Stimulated activated naive CD8-positive, alpha-beta T cell treated with anti-CD3 and anti-CD28 coated beads, Interleukin-15, amount 100 ng/mL, for 72 hours (primary cell): Measurements from ENCODE around the gene FAM53B.

Experiments used
- ATAC-seq: fragments of 150-1000 bp; cut with Tn5 transposase; 2 replicates; pipeline ENCODE4 v1.10.0; 2021; ENCODE audit warnings: mild to moderate bottlenecking, moderate library complexity
- DNase-seq, 2 donors: peaks; one replicate each; pipeline ENCODE4 v3.0.0; 2021 to 2022
- H3K27ac Mint-ChIP-seq, 2 donors: one replicate each; pipeline ENCODE4 v1.8.0; 2022; ENCODE audit warnings: mild to moderate bottlenecking in 2 of 2, mixed read lengths in 2 of 2, moderate library complexity in 2 of 2
- H3K27me3 Mint-ChIP-seq: one replicate; pipeline ENCODE4 v1.8.0; 2022; ENCODE audit warnings: mixed read lengths
- H3K4me1 Mint-ChIP-seq: one replicate; pipeline ENCODE4 v1.8.0; 2022; ENCODE audit warnings: mild to moderate bottlenecking, mixed read lengths
- H3K4me3 Mint-ChIP-seq, 2 donors: one replicate each; pipeline ENCODE4 v1.8.0; 2022; ENCODE audit warnings: mild to moderate bottlenecking in 2 of 2, mixed read lengths in 2 of 2, moderate library complexity in 1 of 2
- H3K9me3 Mint-ChIP-seq, 2 donors: one replicate each; pipeline ENCODE4 v1.8.0; 2022; ENCODE audit warnings: mixed read lengths in 2 of 2

The FAM53B gene

GRCh38 chr10:124626759-124627380, 117.3 kb downstream of the FAM53B start:
- DNase-seq (peak in 1 of 2 donors; percentile 72), ATAC-seq (peak; percentile 86)
- Mint-ChIP-seq H3K27ac (no peak overlapping the region), H3K27me3 (no peaks in the 10 kb centered on the region), H3K4me3 (peak overlapping the region in 1 of 2 donors; percentile 56), H3K4me1 (peaks cover 51% of the 10 kb centered on the region), H3K9me3 (no peaks in the 10 kb centered on the region)

GRCh38 chr10:124625831-124626238, 118.3 kb downstream of the FAM53B start:
- DNase-seq (no peak), ATAC-seq (no peak)
- no peak overlapping the region for H3K27ac Mint-ChIP-seq
- H3K27me3 Mint-ChIP-seq = no peaks in the 10 kb centered on the region
- peaks cover 44% of the 10 kb centered on the region for H3K4me1 Mint-ChIP-seq
- H3K9me3 Mint-ChIP-seq = no peaks in the 10 kb centered on the region
- no peak overlapping the region for H3K4me3 Mint-ChIP-seq

GRCh38 chr10:124624895-124625294, 119.3 kb downstream of the FAM53B start:
- DNase-seq (no peak), ATAC-seq (no peak)
- Mint-ChIP-seq H3K27me3 (no peaks in the 10 kb centered on the region), H3K4me1 (peaks cover 50% of the 10 kb centered on the region), H3K9me3 (no peaks in the 10 kb centered on the region), H3K27ac (peak overlapping the region in 1 of 2 donors; percentile 90), H3K4me3 (no peak overlapping the region)

GRCh38 chr10:124624466-124624865, 119.7 kb downstream of the FAM53B start:
- H3K9me3 Mint-ChIP-seq = no peaks in the 10 kb centered on the region
- no peak overlapping the region for H3K4me3 Mint-ChIP-seq
- no peaks in the 10 kb centered on the region for H3K27me3 Mint-ChIP-seq
- peaks cover 55% of the 10 kb centered on the region for H3K4me1 Mint-ChIP-seq
- ATAC-seq (no peak), DNase-seq (no peak)
- peak overlapping the region in 1 of 2 donors; percentile 90 for H3K27ac Mint-ChIP-seq

GRCh38 chr10:124624006-124624405, 120.2 kb downstream of the FAM53B start:
- no peaks in the 10 kb centered on the region for H3K27me3 Mint-ChIP-seq
- ATAC-seq (no peak), DNase-seq (no peak)
- H3K27ac Mint-ChIP-seq = no peak overlapping the region
- no peaks in the 10 kb centered on the region for H3K9me3 Mint-ChIP-seq
- no peak overlapping the region for H3K4me3 Mint-ChIP-seq
- peaks cover 59% of the 10 kb centered on the region for H3K4me1 Mint-ChIP-seq

- Mint-ChIP-seq H3K9me3 (no peaks in the 10 kb centered on the region), H3K27ac (no peak overlapping the region)
These were observed 121.2 kb downstream of the FAM53B start for GRCh38 chr10:124622866-124623536.

GRCh38 chr10:124622158-124622557, 122.0 kb downstream of the FAM53B start:
- Mint-ChIP-seq H3K4me1 (peaks cover 66% of the 10 kb centered on the region), H3K27me3 (no peaks in the 10 kb centered on the region), H3K4me3 (no peak overlapping the region), H3K27ac (peak overlapping the region in 1 of 2 donors; percentile 72), H3K9me3 (no peaks in the 10 kb centered on the region)
- ATAC-seq (no peak), DNase-seq (no peak)

More at GRCh38 chr10:124622866-124623536, 121.2 kb downstream of the FAM53B start:
- ATAC-seq = no peak
- Mint-ChIP-seq H3K4me1 (peaks cover 67% of the 10 kb centered on the region), H3K27me3 (no peaks in the 10 kb centered on the region), H3K4me3 (no peak overlapping the region)
- DNase-seq = no peak

- ATAC-seq = no peak
- DNase-seq = no peak
- Mint-ChIP-seq H3K9me3 (no peaks in the 10 kb centered on the region), H3K27ac (no peak overlapping the region), H3K4me3 (no peak overlapping the region), H3K27me3 (no peaks in the 10 kb centered on the region), H3K4me1 (peaks cover 66% of the 10 kb centered on the region)
These were observed 122.5 kb downstream of the FAM53B start for GRCh38 chr10:124621637-124622036.

- no peak overlapping the region for H3K4me3 Mint-ChIP-seq
- ATAC-seq (no peak), DNase-seq (no peak)
- peaks cover 67% of the 10 kb centered on the region for H3K4me1 Mint-ChIP-seq
- peak overlapping the region in 1 of 2 donors; percentile 74 for H3K27ac Mint-ChIP-seq
- H3K9me3 Mint-ChIP-seq = no peaks in the 10 kb centered on the region
- no peaks in the 10 kb centered on the region for H3K27me3 Mint-ChIP-seq
These were observed 124.2 kb downstream of the FAM53B start for GRCh38 chr10:124619802-124620490.

GRCh38 chr10:124619195-124619594, 125.0 kb downstream of the FAM53B start:
- ATAC-seq = peak; percentile 27
- Mint-ChIP-seq H3K27me3 (no peaks in the 10 kb centered on the region), H3K9me3 (no peaks in the 10 kb centered on the region), H3K27ac (peak overlapping the region in 1 of 2 donors; percentile 74), H3K4me3 (peak overlapping the region; percentile 19 to 52), H3K4me1 (peaks cover 69% of the 10 kb centered on the region)
- DNase-seq = no peak

- H3K4me1 Mint-ChIP-seq = peaks cover 76% of the 10 kb centered on the region
- H3K9me3 Mint-ChIP-seq = no peaks in the 10 kb centered on the region
- H3K27me3 Mint-ChIP-seq = no peaks in the 10 kb centered on the region
- H3K4me3 Mint-ChIP-seq = peak overlapping the region in 1 of 2 donors; percentile 52
- DNase-seq = no peak
- ATAC-seq = no peak
- H3K27ac Mint-ChIP-seq = no peak overlapping the region
These were observed 125.6 kb downstream of the FAM53B start for GRCh38 chr10:124618470-124619073.

GRCh38 chr10:124616836-124617130, 127.4 kb downstream of the FAM53B start:
- ATAC-seq (no peak), DNase-seq (no peak)
- Mint-ChIP-seq H3K9me3 (no peaks in the 10 kb centered on the region), H3K27ac (no peak overlapping the region), H3K27me3 (no peaks in the 10 kb centered on the region), H3K4me3 (no peak overlapping the region), H3K4me1 (peaks cover 91% of the 10 kb centered on the region)

- ATAC-seq = no peak
- no peak overlapping the region for H3K27ac Mint-ChIP-seq
- H3K4me1 Mint-ChIP-seq = peaks cover 97% of the 10 kb centered on the region
- DNase-seq = no peak
- no peaks in the 10 kb centered on the region for H3K27me3 Mint-ChIP-seq
- H3K9me3 Mint-ChIP-seq = no peaks in the 10 kb centered on the region
- no peak overlapping the region for H3K4me3 Mint-ChIP-seq
These were observed 127.9 kb downstream of the FAM53B start for GRCh38 chr10:124616040-124616835.

GRCh38 chr10:124615259-124615658, 128.9 kb downstream of the FAM53B start:
- no peaks in the 10 kb centered on the region for H3K9me3 Mint-ChIP-seq
- ATAC-seq = no peak
- H3K4me3 Mint-ChIP-seq = no peak overlapping the region
- H3K27ac Mint-ChIP-seq = no peak overlapping the region
- H3K27me3 Mint-ChIP-seq = no peaks in the 10 kb centered on the region
- DNase-seq = no peak
- H3K4me1 Mint-ChIP-seq = peaks cover 91% of the 10 kb centered on the region

GRCh38 chr10:124614003-124614659, 130.0 kb downstream of the FAM53B start:
- ATAC-seq = peak; percentile 46
- Mint-ChIP-seq H3K4me1 (peaks cover 80% of the 10 kb centered on the region), H3K9me3 (no peaks in the 10 kb centered on the region), H3K4me3 (peak overlapping the region in 1 of 2 donors; percentile 21), H3K27me3 (no peaks in the 10 kb centered on the region), H3K27ac (no peak overlapping the region)
- DNase-seq = peak; percentile 42 to 74
